GM19193 (cell line): ENCODE data around the gene GPR21.

Experiments
- POLR2A ChIP-seq: IDR thresholded peaks from 4 replicates; pipeline ENCODE4 v1.6.1; 2011; ENCODE audit not compliant: insufficient read depth, insufficient read length; ENCODE audit errors: extremely low read depth

Gene GPR21

GRCh38 chr9:123026425-123026824, 7.0 kb upstream of the GPR21 start:
- TF ChIP-seq POLR2A: no peak

- TF ChIP-seq POLR2A: no peak
Measured at GRCh38 chr9:123027517-123027916, 6.0 kb upstream of the GPR21 start.

- TF ChIP-seq POLR2A: no peak
Measured at GRCh38 chr9:123028136-123028535, 5.3 kb upstream of the GPR21 start.

- no peak for TF ChIP-seq POLR2A
Measured at GRCh38 chr9:123028973-123029372, 4.5 kb upstream of the GPR21 start.

GRCh38 chr9:123031963-123032362, 1.5 kb upstream of the GPR21 start:
- no peak for TF ChIP-seq POLR2A

GRCh38 chr9:123033864-123034601, 566 bp downstream of the GPR21 start:
- TF ChIP-seq POLR2A: no peak

- TF ChIP-seq POLR2A: no peak
Measured at GRCh38 chr9:123034881-123035510, 1.5 kb downstream of the GPR21 start.

- TF ChIP-seq POLR2A: no peak
Measured at GRCh38 chr9:123035791-123036190, 2.3 kb downstream of the GPR21 start.

GRCh38 chr9:123036893-123037545, 3.6 kb downstream of the GPR21 start:
- TF ChIP-seq POLR2A: no peak

GRCh38 chr9:123039617-123040219, 6.3 kb downstream of the GPR21 start:
- TF ChIP-seq POLR2A: no peak

GRCh38 chr9:123040801-123041200, 7.3 kb downstream of the GPR21 start:
- no peak for TF ChIP-seq POLR2A

GRCh38 chr9:123041489-123041888, 8.0 kb downstream of the GPR21 start:
- TF ChIP-seq POLR2A: no peak

- TF ChIP-seq POLR2A: no peak
Measured at GRCh38 chr9:123043081-123043939, 9.8 kb downstream of the GPR21 start.

GRCh38 chr9:123044586-123044985, 11.1 kb downstream of the GPR21 start:
- no peak for TF ChIP-seq POLR2A

- TF ChIP-seq POLR2A: no peak
Measured at GRCh38 chr9:123046406-123047195, 13.1 kb downstream of the GPR21 start.

GRCh38 chr9:123048748-123049147, 15.3 kb downstream of the GPR21 start:
- TF ChIP-seq POLR2A: no peak
